IMR-90 (cell line): ENCODE results near the gene TRPM7. TPM values are rescaled to one million over a fixed set of nuclear protein-coding genes. Genes with fewer than 3 reads are reported as not detected.

Experiments used
- ATAC-seq: fragments of 200-7000 bp; cut with Tn5 transposase; 2 replicates; pipeline ENCODE4 v1.9.1; 2020; ENCODE audit warnings: low read depth, mild to moderate bottlenecking, moderate library complexity
- BruUV-seq: library from RNA; stranded (reverse); fragments of 400-500 nt; replicated peaks from 2 replicates; lab custom pipeline; 2021; lab: Mats Ljungman, UMichigan
- CTCF ChIA-PET: fragments of 300-600 bp; formaldehyde crosslinking; extraction: SDS; loops from one replicate; lab custom pipeline; 2021; ENCODE audit warnings: antibody characterized with exemption; lab: Yijun Ruan, JAX
- POLR2A ChIA-PET: fragments of 300-600 bp; sonication (Branson Sonifier 250); formaldehyde crosslinking; loops from one replicate; lab custom pipeline; 2022; ENCODE audit warnings: antibody characterized with exemption; ENCODE audit not compliant: unreplicated experiment; lab: Charles Lee
- DNase-seq: peaks from one replicate; pipeline ENCODE4 v3.0.0; 2013
- H2AFZ ChIP-seq: replicated peaks from 2 replicates; pipeline ENCODE3; 2013; ENCODE audit warnings: low read length, mild to moderate bottlenecking; ENCODE audit not compliant: poor library complexity
- H2AK5ac ChIP-seq: 2 replicates; pipeline ENCODE4 v1.6.1; 2013; ENCODE audit warnings: low read depth, low read length, inconsistent platforms
- H2AK9ac ChIP-seq: replicated peaks from 2 replicates; pipeline ENCODE3; 2013; ENCODE audit warnings: mild to moderate bottlenecking, low read depth, low read length, moderate library complexity; ENCODE audit not compliant: poor library complexity
- H2BK120ac ChIP-seq: 2 replicates; pipeline ENCODE4 v1.6.1; 2013; ENCODE audit warnings: low read depth, low read length, inconsistent platforms
- H2BK15ac ChIP-seq: 3 replicates; pipeline ENCODE4 v1.6.1; 2013; ENCODE audit warnings: low read depth, low read length, inconsistent platforms
- H2BK20ac ChIP-seq: 2 replicates; pipeline ENCODE4 v1.6.1; 2013; ENCODE audit warnings: low read depth, mild to moderate bottlenecking, inconsistent platforms, low read length, moderate library complexity
- H2BK5ac ChIP-seq: 2 replicates; pipeline ENCODE4 v1.6.1; 2013; ENCODE audit warnings: mild to moderate bottlenecking, low read depth, low read length, inconsistent platforms; ENCODE audit not compliant: poor library complexity, severe bottlenecking
- H3K14ac ChIP-seq: replicated peaks from 2 replicates; pipeline ENCODE4 v1.6.1; 2013; ENCODE audit warnings: low read depth, low read length, inconsistent platforms
- H3K18ac ChIP-seq: 2 replicates; pipeline ENCODE4 v1.6.1; 2013; ENCODE audit warnings: low read depth, low read length, control low read depth
- H3K23ac ChIP-seq: 2 replicates; pipeline ENCODE4 v1.6.1; 2013; ENCODE audit warnings: low read depth, low read length, inconsistent platforms
- H3K27ac ChIP-seq: 2 replicates; pipeline ENCODE4 v1.5.1; 2013; ENCODE audit warnings: mild to moderate bottlenecking, control low read depth, low read length; ENCODE audit not compliant: insufficient read depth
- H3K27me3 ChIP-seq: 2 replicates; pipeline ENCODE4 v1.6.1; 2013; ENCODE audit warnings: low read length; ENCODE audit not compliant: control insufficient read depth, insufficient read depth
- H3K36me3 ChIP-seq: 2 replicates; pipeline ENCODE4 v1.6.1; 2013; ENCODE audit warnings: low read length, mixed read lengths; ENCODE audit not compliant: control insufficient read depth, insufficient read depth
- H3K4ac ChIP-seq: 2 replicates; pipeline ENCODE4 v1.6.1; 2013; ENCODE audit warnings: low read depth, low read length, inconsistent platforms
- H3K4me1 ChIP-seq: 2 replicates; pipeline ENCODE4 v1.6.1; 2013; ENCODE audit warnings: low read length, mixed read lengths; ENCODE audit not compliant: control insufficient read depth, insufficient read depth
- H3K4me2 ChIP-seq: 2 replicates; pipeline ENCODE4 v1.6.1; 2013; ENCODE audit warnings: low read depth, mild to moderate bottlenecking, control low read depth, low read length, moderate library complexity
- H3K4me3 ChIP-seq: 2 replicates; pipeline ENCODE4 v1.5.1; 2013; ENCODE audit warnings: low read depth, mild to moderate bottlenecking, control low read depth, low read length, moderate library complexity; ENCODE audit not compliant: insufficient read depth
- H3K56ac ChIP-seq: 2 replicates; pipeline ENCODE4 v1.6.1; 2013; ENCODE audit warnings: low read length, inconsistent platforms; ENCODE audit not compliant: insufficient read depth; ENCODE audit errors: extremely low read depth
- H3K79me1 ChIP-seq, 2 experiments: 2 replicates each; pipeline ENCODE4 v1.6.1; 2013; ENCODE audit warnings: low read length in 2 of 2, inconsistent platforms in 1 of 2, low read depth in 1 of 2
- H3K9ac ChIP-seq: 2 replicates; pipeline ENCODE4 v1.6.1; 2013; ENCODE audit warnings: low read depth, low read length, control low read depth
- H3K9me1 ChIP-seq: 2 replicates; pipeline ENCODE4 v1.6.1; 2013; ENCODE audit warnings: low read length, inconsistent platforms; ENCODE audit not compliant: insufficient read depth
- H3K9me3 ChIP-seq: 2 replicates; pipeline ENCODE4 v1.6.1; 2013; ENCODE audit warnings: low read length; ENCODE audit not compliant: control insufficient read depth, insufficient read depth
- H4K20me1 ChIP-seq: 2 replicates; pipeline ENCODE4 v1.6.1; 2013; ENCODE audit warnings: low read length, inconsistent platforms; ENCODE audit not compliant: insufficient read depth
- H4K5ac ChIP-seq: 2 replicates; pipeline ENCODE4 v1.6.1; 2013; ENCODE audit warnings: mild to moderate bottlenecking, low read depth, low read length, control low read depth
- H4K8ac ChIP-seq, 2 experiments: 2 replicates each; pipeline ENCODE4 v1.6.1; 2013; ENCODE audit warnings: low read depth in 2 of 2, low read length in 2 of 2, control low read depth in 1 of 2, inconsistent platforms in 1 of 2
- H4K91ac ChIP-seq: 2 replicates; pipeline ENCODE4 v1.6.1; 2013; ENCODE audit warnings: low read depth, low read length, inconsistent platforms; ENCODE audit not compliant: insufficient read depth
- CEBPB ChIP-seq: IDR thresholded peaks from 2 replicates; pipeline ENCODE4 v1.6.1; 2012; ENCODE audit warnings: low read depth, low read length, improper control_type of control experiment
- FOS ChIP-seq: fragments of 150-350 bp; IDR thresholded peaks from 2 replicates; pipeline ENCODE4 v1.6.1; 2016; ENCODE audit warnings: low read depth, low read length
- MAFK ChIP-seq: IDR thresholded peaks from 2 replicates; pipeline ENCODE4 v1.6.1; 2012; ENCODE audit warnings: low read depth, low read length, improper control_type of control experiment
- POLR2A ChIP-seq: IDR thresholded peaks from 2 replicates; pipeline ENCODE4 v1.6.1; 2012; ENCODE audit warnings: mild to moderate bottlenecking, low read depth, low read length
- RAD21 ChIP-seq: IDR thresholded peaks from 2 replicates; pipeline ENCODE4 v1.6.1; 2012; ENCODE audit warnings: low read length, improper control_type of control experiment
- RCOR1 ChIP-seq: IDR thresholded peaks from 2 replicates; pipeline ENCODE4 v1.6.1; 2012; ENCODE audit warnings: mild to moderate bottlenecking, low read length, improper control_type of control experiment; ENCODE audit not compliant: insufficient replicate concordance
- RFX5 ChIP-seq: IDR thresholded peaks from 2 replicates; pipeline ENCODE4 v1.8.0; 2012; ENCODE audit warnings: low read depth, mild to moderate bottlenecking, low read length, moderate library complexity
- WGBS, 2 experiments: methylation state at CpG; one replicate each; pipeline versions ENCODE4 v1.1.5 to v1.1.7; 2013; ENCODE audit warnings: missing lambda C conversion rate in 2 of 2; ENCODE audit not compliant: insufficient read length in 1 of 2; ENCODE audit errors: extremely low coverage in 2 of 2; 5-methylcytosine and 5-hydroxymethylcytosine counted together
- dilution Hi-C: fragments of 300-500 bp; cut with HindIII; formaldehyde crosslinking; loops from one replicate; pipeline ENCODE4 v1.14.3; 2018; ENCODE audit warnings: low sequenced_read_pairs; ENCODE audit not compliant: unreplicated experiment
- in situ Hi-C: fragments of 300-500 bp; cut with MboI; formaldehyde crosslinking; loops from 3 replicates; pipeline ENCODE4 v1.14.3; 2019; ENCODE audit warnings: low sequenced_read_pairs, inconsistent platforms, mixed read lengths
- intact Hi-C: fragments of 100-400 bp; cut with micrococcal nuclease; formaldehyde crosslinking; loops from 2 replicates; pipeline ENCODE4 v1.10.0; 2022
- polyA plus RNA-seq, 3 experiments: library from polyadenylated mRNA; depleted of rRNA; stranded (reverse); fragments of >200 nt; gene quantifications; 2 replicates each; pipeline ENCODE4 v1.2.3, GENCODE V29; 2012; ENCODE audit warnings: low replicate concordance in 1 of 3
- total RNA-seq: library from RNA; depleted of rRNA; stranded (reverse); fragments of >200 nt; gene quantifications from 2 replicates; pipeline ENCODE4 v1.2.3, GENCODE V29; 2012
- TF ChIP-seq, protein P1 (sequence below): conservative IDR thresholded peaks from 2 replicates; pipeline ENCODE4 v1.5.1; 2012; ENCODE audit warnings: mild to moderate bottlenecking, low read depth, low read length, improper control_type of control experiment
- TF ChIP-seq, protein P2 (sequence below): fragments of 150-350 bp; IDR thresholded peaks from 2 replicates; pipeline ENCODE4 v1.6.1; 2017; ENCODE audit warnings: mild to moderate bottlenecking, antibody characterized with exemption, low read length, low read depth
- TF ChIP-seq, protein P3 (sequence below): fragments of 150-350 bp; IDR thresholded peaks from 2 replicates; pipeline ENCODE4 v1.6.1; 2016; ENCODE audit warnings: low read depth, mild to moderate bottlenecking, low read length, moderate library complexity, borderline replicate concordance

Gene TRPM7
- total and polyA plus RNA-seq, 2 of the 4 experiments (the other 2 are of a cell fraction), result 10.6 to 27.8 TPM

DNA sequence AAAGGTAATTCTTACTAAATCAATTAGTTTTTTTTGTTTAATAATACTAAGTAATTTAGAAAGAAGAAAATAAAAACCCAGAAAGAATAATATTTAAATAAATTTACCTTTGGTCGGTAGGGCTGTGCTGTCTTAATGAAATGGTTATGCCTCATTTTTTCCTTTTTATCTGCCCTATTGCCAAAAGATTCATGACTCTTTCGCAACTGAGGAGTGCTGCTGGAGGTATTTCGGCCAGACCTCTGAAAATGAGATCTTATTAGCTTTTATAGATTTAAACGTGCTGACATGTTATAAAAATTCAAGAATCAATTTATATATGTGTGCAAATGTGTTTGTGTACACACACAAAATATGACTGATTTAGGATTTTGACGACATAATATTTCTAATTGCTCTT, 73.0 kb downstream of the TRPM7 start:
- TF ChIP-seq, protein P1, sequence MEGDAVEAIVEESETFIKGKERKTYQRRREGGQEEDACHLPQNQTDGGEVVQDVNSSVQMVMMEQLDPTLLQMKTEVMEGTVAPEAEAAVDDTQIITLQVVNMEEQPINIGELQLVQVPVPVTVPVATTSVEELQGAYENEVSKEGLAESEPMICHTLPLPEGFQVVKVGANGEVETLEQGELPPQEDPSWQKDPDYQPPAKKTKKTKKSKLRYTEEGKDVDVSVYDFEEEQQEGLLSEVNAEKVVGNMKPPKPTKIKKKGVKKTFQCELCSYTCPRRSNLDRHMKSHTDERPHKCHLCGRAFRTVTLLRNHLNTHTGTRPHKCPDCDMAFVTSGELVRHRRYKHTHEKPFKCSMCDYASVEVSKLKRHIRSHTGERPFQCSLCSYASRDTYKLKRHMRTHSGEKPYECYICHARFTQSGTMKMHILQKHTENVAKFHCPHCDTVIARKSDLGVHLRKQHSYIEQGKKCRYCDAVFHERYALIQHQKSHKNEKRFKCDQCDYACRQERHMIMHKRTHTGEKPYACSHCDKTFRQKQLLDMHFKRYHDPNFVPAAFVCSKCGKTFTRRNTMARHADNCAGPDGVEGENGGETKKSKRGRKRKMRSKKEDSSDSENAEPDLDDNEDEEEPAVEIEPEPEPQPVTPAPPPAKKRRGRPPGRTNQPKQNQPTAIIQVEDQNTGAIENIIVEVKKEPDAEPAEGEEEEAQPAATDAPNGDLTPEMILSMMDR, result no peak
- TF ChIP-seq POLR2A, result no peak
- TF ChIP-seq RCOR1, result no peak
- TF ChIP-seq, protein P2, sequence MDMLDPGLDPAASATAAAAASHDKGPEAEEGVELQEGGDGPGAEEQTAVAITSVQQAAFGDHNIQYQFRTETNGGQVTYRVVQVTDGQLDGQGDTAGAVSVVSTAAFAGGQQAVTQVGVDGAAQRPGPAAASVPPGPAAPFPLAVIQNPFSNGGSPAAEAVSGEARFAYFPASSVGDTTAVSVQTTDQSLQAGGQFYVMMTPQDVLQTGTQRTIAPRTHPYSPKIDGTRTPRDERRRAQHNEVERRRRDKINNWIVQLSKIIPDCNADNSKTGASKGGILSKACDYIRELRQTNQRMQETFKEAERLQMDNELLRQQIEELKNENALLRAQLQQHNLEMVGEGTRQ, result no peak
- TF ChIP-seq CEBPB, result peak; percentile 54
- no peak for TF ChIP-seq FOS
- TF ChIP-seq, protein P3, sequence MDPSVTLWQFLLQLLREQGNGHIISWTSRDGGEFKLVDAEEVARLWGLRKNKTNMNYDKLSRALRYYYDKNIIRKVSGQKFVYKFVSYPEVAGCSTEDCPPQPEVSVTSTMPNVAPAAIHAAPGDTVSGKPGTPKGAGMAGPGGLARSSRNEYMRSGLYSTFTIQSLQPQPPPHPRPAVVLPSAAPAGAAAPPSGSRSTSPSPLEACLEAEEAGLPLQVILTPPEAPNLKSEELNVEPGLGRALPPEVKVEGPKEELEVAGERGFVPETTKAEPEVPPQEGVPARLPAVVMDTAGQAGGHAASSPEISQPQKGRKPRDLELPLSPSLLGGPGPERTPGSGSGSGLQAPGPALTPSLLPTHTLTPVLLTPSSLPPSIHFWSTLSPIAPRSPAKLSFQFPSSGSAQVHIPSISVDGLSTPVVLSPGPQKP, result no peak
- TF ChIP-seq RFX5, result no peak
- 0 out of 2 replicates have a peak, but pooled peaks have one; percentile 17 for TF ChIP-seq MAFK
- TF ChIP-seq RAD21, result no peak
- no TSS peak for BruUV-seq
- intact Hi-C loops, result loop anchor here (5.0 kb wide), 1 partner anchor 294 kb away; the partner anchor contains the start of gene AP4E1

More for the DNA sequence above, 73.0 kb downstream of the TRPM7 start:
- dilution Hi-C loops, result no loop called here
- H4K5ac ChIP-seq, result no peak overlapping the region
- in situ Hi-C loops, result no loop called here
- no peak for ATAC-seq
- no peak overlapping the region for H2AK5ac ChIP-seq
- no peak overlapping the region for H2BK5ac ChIP-seq
- H2BK15ac ChIP-seq, result no peak overlapping the region
- ChIA-PET POLR2A (no interaction called here), CTCF (no interaction called here)
- H3K36me3 ChIP-seq, result peaks cover 15% of the 10 kb centered on the region
- H3K56ac ChIP-seq, result no peak overlapping the region
- no peak overlapping the region for H2AK9ac ChIP-seq
- no peak overlapping the region for H2AFZ ChIP-seq
- H3K9ac ChIP-seq, result no peak overlapping the region
- H3K14ac ChIP-seq, result no peak overlapping the region
- no peak overlapping the region for H3K4ac ChIP-seq
- no peaks in the 10 kb centered on the region for H3K9me3 ChIP-seq
- no peak overlapping the region for H4K8ac ChIP-seq
- H4K91ac ChIP-seq, result no peak overlapping the region
- no peak overlapping the region for H2BK20ac ChIP-seq
- no peak overlapping the region for H2BK120ac ChIP-seq
- H3K79me1 ChIP-seq, result peaks cover 0 to 8% of the 10 kb centered on the region in 2 experiments; a peak in 2 of 4 replicates
- H4K20me1 ChIP-seq, result no peaks in the 10 kb centered on the region
- no peak overlapping the region for H3K4me3 ChIP-seq
- DNase-seq, result no peak
- H3K4me1 ChIP-seq, result no peaks in the 10 kb centered on the region
- no peak overlapping the region for H3K18ac ChIP-seq
- no peak overlapping the region for H3K4me2 ChIP-seq
- no peak overlapping the region for H3K27ac ChIP-seq
- H3K27me3 ChIP-seq, result no peaks in the 10 kb centered on the region
- H3K9me1 ChIP-seq, result no peaks in the 10 kb centered on the region
- no peak overlapping the region for H3K23ac ChIP-seq
- no CpG with 5 or more reads among the region's 5 CpGs for WGBS, 2 experiments
